OCI-LY7 (cell line): ENCODE measurements around the gene RAB20. TPM values are rescaled to one million over a fixed set of nuclear protein-coding genes. Genes with fewer than 3 reads are reported as not detected.

Source experiments
- BruUV-seq: library from RNA; stranded (reverse); fragments of 400-500 nt; replicated peaks from 2 replicates; lab custom pipeline; 2021; lab: Mats Ljungman, UMichigan
- CTCF ChIA-PET: fragments of 300-600 bp; sonication (Branson Sonifier 250); formaldehyde crosslinking; loops from one replicate; lab custom pipeline; 2022; ENCODE audit warnings: antibody characterized with exemption; ENCODE audit not compliant: unreplicated experiment; lab: Charles Lee
- POLR2A ChIA-PET: fragments of 300-600 bp; sonication (Branson Sonifier 250); formaldehyde crosslinking; loops from one replicate; lab custom pipeline; 2022; ENCODE audit warnings: antibody characterized with exemption; lab: Charles Lee
- DNase-seq: peaks from one replicate; pipeline ENCODE4 v3.0.0-alpha.2; 2015; ENCODE audit warnings: low spot score
- H2AFZ ChIP-seq: fragments of 200-600 bp; sonication (generic), shearing (Covaris generic); 2 replicates; pipeline ENCODE4 v1.6.1; 2014; ENCODE audit warnings: mild to moderate bottlenecking, antibody characterized with exemption, low read length, moderate library complexity
- H3K27ac ChIP-seq: fragments of 200-600 bp; sonication (generic); 2 replicates; pipeline ENCODE4 v1.5.1; 2014; ENCODE audit warnings: mixed run types, low read depth, mild to moderate bottlenecking, moderate library complexity, low read length, inconsistent platforms; ENCODE audit not compliant: poor library complexity, severe bottlenecking
- H3K36me3 ChIP-seq: fragments of 200-600 bp; sonication (generic); 2 replicates; pipeline ENCODE4 v1.6.1; 2014; ENCODE audit warnings: mild to moderate bottlenecking, antibody characterized with exemption, low read length, moderate library complexity, mixed read lengths; ENCODE audit not compliant: insufficient read depth
- H3K4me1 ChIP-seq: fragments of 200-600 bp; sonication (generic); 2 replicates; pipeline ENCODE4 v1.5.1; 2014; ENCODE audit warnings: mild to moderate bottlenecking, low read length; ENCODE audit not compliant: insufficient read depth, poor library complexity, severe bottlenecking
- H3K4me2 ChIP-seq: fragments of 200-600 bp; sonication (generic); 2 replicates; pipeline ENCODE4 v1.6.1; 2014; ENCODE audit warnings: mild to moderate bottlenecking, low read length
- H3K4me3 ChIP-seq: fragments of 200-600 bp; sonication (generic); 2 replicates; pipeline ENCODE4 v1.5.1; 2014; ENCODE audit warnings: mild to moderate bottlenecking, low read depth, low read length; ENCODE audit not compliant: poor library complexity, severe bottlenecking
- H3K79me2 ChIP-seq: fragments of 200-600 bp; sonication (generic); 2 replicates; pipeline ENCODE4 v1.6.1; 2016; ENCODE audit warnings: low read depth, mild to moderate bottlenecking, low read length, moderate library complexity, mixed read lengths; ENCODE audit not compliant: insufficient read depth
- H3K9me2 ChIP-seq: fragments of 200-600 bp; sonication (generic); 2 replicates; pipeline ENCODE4 v1.6.1; 2016; ENCODE audit warnings: mild to moderate bottlenecking, low read length, mixed read lengths; ENCODE audit not compliant: insufficient read depth
- H3K9me3 ChIP-seq: fragments of 200-600 bp; sonication (generic); 2 replicates; pipeline ENCODE4 v1.6.1; 2014; ENCODE audit warnings: mild to moderate bottlenecking, mixed run types, low read length, mixed read lengths
- H4K20me1 ChIP-seq: fragments of 200-600 bp; sonication (generic); 2 replicates; pipeline ENCODE4 v1.6.1; 2014; ENCODE audit warnings: mild to moderate bottlenecking, antibody characterized with exemption, low read length, moderate library complexity, mixed read lengths; ENCODE audit not compliant: insufficient read depth
- EZH2phosphoT487 ChIP-seq: fragments of 200-600 bp; sonication (generic); IDR thresholded peaks from 2 replicates; pipeline ENCODE4 v1.6.1; 2018; ENCODE audit warnings: low read depth, borderline replicate concordance, mild to moderate bottlenecking, mixed run types, antibody characterized with exemption, low read length, moderate library complexity, mixed read lengths
- intact Hi-C: fragments of 100-400 bp; cut with micrococcal nuclease; formaldehyde crosslinking; loops from one replicate; pipeline ENCODE4 v1.10.0; 2022; ENCODE audit not compliant: unreplicated experiment
- total RNA-seq, 2 experiments: library from RNA; depleted of rRNA in 1 of 2; stranded (reverse); fragments of >200 nt in 1 of 2; shearing (Covaris generic) in 1 of 2; gene quantifications; 2 replicates each; pipeline ENCODE4 v1.2.3, GENCODE V29; 2014 to 2022
- TF ChIP-seq, protein P1 (sequence below): fragments of 200-600 bp; sonication (generic); conservative IDR thresholded peaks from 2 replicates; pipeline ENCODE4 v1.5.1; 2014; ENCODE audit warnings: mild to moderate bottlenecking, antibody characterized with exemption, low read length, moderate library complexity, mixed read lengths

RAB20 gene
- total RNA-seq, 2 experiments from 2014 or later = not detected

DNA sequence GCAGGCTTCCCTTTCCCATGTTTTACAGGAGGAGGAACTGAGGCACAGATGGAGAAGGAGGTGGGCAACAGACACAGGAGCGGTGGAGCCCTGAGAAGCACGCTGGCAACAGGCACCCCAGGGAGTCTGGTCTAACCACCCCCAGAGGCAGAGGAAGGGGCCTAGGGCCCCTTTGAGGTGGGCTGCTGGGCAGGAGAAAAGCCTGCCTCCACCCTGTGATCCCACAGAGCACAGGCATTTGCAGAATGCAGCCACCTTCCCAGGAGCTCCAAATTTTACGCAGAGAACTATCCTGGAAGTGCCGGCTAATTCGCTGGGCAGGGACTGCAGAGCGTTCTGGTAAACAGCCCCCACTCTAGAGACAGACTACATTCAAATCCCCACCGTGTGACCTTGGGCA lies 30.4 kb downstream of the RAB20 start:
- intact Hi-C loops = no loop called here

DNA sequence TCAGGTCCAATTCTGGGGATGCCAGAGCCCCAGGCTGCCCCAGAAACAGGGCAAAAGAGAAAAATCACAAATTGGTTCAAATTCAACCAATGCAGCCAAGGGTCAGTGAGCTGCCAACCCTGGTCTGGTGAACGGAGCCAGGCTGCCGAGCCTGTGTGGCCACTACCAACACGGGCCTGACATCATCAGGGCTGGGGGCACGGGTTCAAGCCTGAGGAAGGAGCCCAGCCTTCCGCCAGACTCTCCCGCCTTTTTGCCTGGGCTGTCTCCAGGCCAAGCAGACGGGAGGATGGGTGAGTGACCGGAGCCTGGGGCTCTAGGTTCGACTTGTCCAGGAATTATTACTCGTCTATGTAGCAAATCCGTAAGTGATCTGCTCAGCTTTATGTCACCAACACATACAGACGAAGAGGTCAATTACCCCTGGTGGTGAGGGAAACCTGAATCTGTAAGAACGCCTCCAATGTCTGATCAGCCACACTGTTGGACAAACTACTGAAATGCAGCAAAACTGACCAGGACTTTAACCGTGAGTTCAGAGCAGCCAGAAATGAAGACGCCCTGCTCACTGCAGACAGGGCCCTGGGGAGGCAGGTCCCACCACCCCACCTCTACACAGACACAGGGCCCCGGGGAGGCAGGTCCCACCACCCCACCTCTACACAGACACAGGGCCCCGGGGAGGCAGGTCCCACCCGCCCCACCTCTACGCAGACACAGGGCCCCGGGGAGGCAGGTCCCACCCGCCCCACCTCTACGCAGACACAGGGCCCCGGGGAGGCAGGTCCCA lies 31.8 kb downstream of the RAB20 start:
- ChIA-PET CTCF (no interaction called here), POLR2A (no interaction called here)
- no peaks in the 10 kb centered on the region for H3K9me3 ChIP-seq
- no peak overlapping the region for H3K27ac ChIP-seq
- H3K36me3 ChIP-seq = no peaks in the 10 kb centered on the region
- H3K4me1 ChIP-seq = no peaks in the 10 kb centered on the region
- no peak overlapping the region for H3K4me2 ChIP-seq
- no peaks in the 10 kb centered on the region for H3K9me2 ChIP-seq
- H4K20me1 ChIP-seq = no peaks in the 10 kb centered on the region
- intact Hi-C loops = no loop called here
- no peak for DNase-seq
- BruUV-seq = no TSS peak
- no peaks in the 10 kb centered on the region for H3K79me2 ChIP-seq
- no peak overlapping the region for H3K4me3 ChIP-seq
- no peak overlapping the region for H2AFZ ChIP-seq
- no peak for TF ChIP-seq EZH2phosphoT487
- TF ChIP-seq, protein P1, sequence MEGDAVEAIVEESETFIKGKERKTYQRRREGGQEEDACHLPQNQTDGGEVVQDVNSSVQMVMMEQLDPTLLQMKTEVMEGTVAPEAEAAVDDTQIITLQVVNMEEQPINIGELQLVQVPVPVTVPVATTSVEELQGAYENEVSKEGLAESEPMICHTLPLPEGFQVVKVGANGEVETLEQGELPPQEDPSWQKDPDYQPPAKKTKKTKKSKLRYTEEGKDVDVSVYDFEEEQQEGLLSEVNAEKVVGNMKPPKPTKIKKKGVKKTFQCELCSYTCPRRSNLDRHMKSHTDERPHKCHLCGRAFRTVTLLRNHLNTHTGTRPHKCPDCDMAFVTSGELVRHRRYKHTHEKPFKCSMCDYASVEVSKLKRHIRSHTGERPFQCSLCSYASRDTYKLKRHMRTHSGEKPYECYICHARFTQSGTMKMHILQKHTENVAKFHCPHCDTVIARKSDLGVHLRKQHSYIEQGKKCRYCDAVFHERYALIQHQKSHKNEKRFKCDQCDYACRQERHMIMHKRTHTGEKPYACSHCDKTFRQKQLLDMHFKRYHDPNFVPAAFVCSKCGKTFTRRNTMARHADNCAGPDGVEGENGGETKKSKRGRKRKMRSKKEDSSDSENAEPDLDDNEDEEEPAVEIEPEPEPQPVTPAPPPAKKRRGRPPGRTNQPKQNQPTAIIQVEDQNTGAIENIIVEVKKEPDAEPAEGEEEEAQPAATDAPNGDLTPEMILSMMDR = no peak

More for the DNA sequence above, 30.4 kb downstream of the RAB20 start:
- Histone ChIP-seq H3K9me2 (no peaks in the 10 kb centered on the region), H4K20me1 (no peaks in the 10 kb centered on the region), H3K4me1 (no peaks in the 10 kb centered on the region), H3K27ac (no peak overlapping the region), H3K9me3 (no peaks in the 10 kb centered on the region), H3K4me2 (no peak overlapping the region), H3K36me3 (no peaks in the 10 kb centered on the region), H2AFZ (no peak overlapping the region), H3K79me2 (no peaks in the 10 kb centered on the region), H3K4me3 (no peak overlapping the region)
- BruUV-seq = no TSS peak
- POLR2A ChIA-PET = no interaction called here
- no peak for DNase-seq
- TF ChIP-seq EZH2phosphoT487 = no peak
- TF ChIP-seq, protein P1 = no peak
- CTCF ChIA-PET = no interaction called here

DNA sequence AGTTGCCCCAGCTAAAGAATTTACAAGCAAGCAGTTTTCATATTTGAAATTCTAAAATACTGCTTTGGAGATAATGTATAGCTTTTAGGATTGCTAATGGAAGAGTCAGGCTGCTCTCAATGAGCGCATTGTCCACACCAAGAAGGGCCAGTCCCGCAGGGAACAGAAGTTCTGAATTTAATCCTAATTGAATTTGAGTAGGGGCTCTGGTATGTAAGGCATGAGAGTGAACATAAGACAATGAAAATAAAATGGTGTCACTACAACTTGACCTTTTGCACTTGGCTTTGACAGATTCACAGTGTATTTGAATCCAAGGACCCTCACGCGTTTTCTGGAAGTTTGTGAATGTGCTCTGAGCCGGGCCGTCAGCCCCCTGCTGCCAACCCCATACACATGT lies 32.6 kb downstream of the RAB20 start:
- no peak for DNase-seq
- BruUV-seq = no TSS peak
- H3K36me3 ChIP-seq = no peaks in the 10 kb centered on the region
- H2AFZ ChIP-seq = no peak overlapping the region
- no peaks in the 10 kb centered on the region for H3K4me1 ChIP-seq
- no peak overlapping the region for H3K27ac ChIP-seq
- no peaks in the 10 kb centered on the region for H3K79me2 ChIP-seq
- no peaks in the 10 kb centered on the region for H4K20me1 ChIP-seq
- CTCF ChIA-PET = no interaction called here
- no peak overlapping the region for H3K4me2 ChIP-seq
- intact Hi-C loops = no loop called here
- H3K4me3 ChIP-seq = no peak overlapping the region
- H3K9me3 ChIP-seq = no peaks in the 10 kb centered on the region
- H3K9me2 ChIP-seq = no peaks in the 10 kb centered on the region
- POLR2A ChIA-PET = no interaction called here
- TF ChIP-seq, protein P1 = no peak
- TF ChIP-seq EZH2phosphoT487 = no peak
